ENCODE data around the gene PRKAR1B.
"Not testable (repeated sequence)": the region's sequence is repeated elsewhere in the genome, so short reads cannot be mapped to it uniquely, and the experiment has no call there.

PRKAR1B gene

DNA sequence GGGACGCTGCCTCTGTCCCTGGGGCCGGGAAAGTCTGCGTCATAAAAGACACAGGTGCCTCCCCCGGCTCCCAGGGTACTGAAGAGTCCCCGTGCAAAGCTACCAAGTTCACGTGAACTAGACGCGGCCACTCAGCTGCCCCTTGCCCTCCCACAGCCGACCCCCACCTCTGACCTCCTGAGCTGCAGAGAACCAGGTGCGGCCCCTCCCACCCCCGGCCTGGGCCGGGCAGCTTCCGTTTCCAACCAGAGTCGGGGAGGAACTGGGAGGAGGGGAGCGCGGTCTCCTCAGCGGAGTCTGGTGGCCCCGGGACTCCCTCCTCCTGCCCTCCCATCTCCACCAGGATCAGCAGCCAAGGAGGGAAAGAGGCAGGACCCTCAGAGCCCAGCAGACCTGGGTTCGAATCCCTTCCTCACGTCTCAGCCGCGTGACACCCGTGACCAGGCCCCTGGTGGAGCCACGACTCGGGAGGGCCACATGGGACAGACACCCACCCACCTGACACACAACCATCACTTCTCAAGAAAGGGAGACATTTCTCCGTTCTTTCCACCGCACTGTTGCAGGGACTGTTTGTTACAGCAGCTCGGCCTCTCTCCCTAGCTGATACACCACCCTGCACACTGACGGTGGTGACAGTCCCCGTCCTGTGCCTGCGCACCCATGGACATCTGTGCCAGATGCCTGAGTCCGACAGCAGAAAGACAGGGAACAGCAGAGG, 170.1 kb downstream of the PRKAR1B start:
- DNase-seq (ENCODE audit: low read depth in 2 of 2) = no peak

DNA sequence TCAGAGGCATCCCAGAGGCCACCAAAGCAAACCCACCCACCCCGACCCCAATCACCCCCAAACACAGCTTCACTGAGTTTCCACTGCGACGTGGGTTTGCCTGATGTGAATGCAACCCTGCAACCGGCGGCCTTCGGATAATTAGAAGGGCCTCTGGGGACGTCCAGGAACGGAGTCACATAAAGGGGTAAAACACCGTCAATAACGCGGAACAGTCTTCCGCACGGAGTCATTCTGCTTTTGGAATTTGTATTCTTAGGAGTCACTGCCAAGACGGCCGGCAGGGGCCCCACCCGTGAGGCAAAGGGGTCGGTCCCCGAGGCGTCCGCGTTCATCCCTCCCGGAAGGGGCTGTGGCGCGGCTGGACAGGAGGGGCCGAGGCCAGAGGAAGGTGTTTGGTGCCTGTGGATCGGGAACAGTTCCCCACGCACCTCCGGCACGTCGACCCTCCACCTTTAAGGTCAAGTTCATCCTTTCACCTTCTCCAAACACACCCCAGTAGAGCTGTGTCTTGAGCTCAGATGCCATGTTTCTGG, 170.7 kb downstream of the PRKAR1B start:
- DNase-seq (ENCODE audit: low read depth in 2 of 2) = no peak

DNA sequence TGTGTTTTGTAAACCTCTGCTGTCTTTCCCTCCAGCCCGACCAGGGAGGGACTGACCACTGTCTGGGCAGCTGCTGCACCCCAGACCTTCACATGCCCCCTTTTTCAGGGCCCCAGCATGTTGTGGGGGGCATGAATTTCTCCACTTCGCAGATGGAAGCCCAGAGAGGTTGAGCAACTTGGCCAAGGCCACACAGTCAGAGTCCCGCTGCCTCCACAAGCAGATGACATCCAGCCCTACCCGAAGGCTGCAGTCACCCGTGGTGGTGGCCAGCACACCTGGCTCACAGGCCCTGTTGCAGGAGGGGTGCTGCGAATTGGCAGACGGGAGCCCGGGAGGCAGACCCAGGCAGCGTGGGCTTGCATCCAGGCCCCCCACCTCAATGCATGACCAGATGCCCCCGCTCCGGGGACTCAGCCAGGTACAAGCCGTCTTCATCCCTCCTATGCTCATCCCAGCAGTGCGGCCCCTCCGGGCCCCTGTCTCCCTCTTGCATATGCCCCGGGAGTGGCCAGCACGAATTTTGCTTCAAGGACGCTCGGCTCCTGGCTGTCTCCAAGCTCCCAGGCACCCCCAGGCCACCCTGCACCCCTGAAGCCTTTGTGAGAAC, 171.4 kb downstream of the PRKAR1B start:
- DNase-seq (ENCODE audit: low read depth in 2 of 2) = no peak

DNA sequence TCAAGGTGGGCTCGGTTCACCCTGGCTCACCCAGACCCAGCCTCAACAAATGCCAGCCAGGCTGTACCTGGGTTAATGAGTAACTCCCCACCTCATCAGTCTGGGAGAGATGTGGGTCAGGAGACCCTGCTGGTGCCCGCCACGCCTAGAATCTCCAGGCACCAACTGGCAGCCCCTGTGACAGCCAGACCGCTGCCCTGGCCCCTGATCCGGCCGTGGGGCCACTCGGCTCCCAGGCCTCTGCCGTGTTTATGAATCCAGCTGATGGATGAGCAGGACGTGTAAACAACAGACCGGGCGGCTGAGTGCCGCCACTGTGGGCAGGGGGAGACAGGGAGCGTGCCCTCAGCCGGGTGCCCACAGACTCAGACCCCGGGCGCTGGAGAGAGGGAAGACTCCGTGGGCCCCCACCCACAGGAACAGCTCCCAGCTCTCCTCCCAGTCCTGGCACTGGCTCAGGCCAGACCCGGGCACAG, 173.4 kb downstream of the PRKAR1B start:
- no peak for DNase-seq (ENCODE audit: low read depth in 2 of 2)

DNA sequence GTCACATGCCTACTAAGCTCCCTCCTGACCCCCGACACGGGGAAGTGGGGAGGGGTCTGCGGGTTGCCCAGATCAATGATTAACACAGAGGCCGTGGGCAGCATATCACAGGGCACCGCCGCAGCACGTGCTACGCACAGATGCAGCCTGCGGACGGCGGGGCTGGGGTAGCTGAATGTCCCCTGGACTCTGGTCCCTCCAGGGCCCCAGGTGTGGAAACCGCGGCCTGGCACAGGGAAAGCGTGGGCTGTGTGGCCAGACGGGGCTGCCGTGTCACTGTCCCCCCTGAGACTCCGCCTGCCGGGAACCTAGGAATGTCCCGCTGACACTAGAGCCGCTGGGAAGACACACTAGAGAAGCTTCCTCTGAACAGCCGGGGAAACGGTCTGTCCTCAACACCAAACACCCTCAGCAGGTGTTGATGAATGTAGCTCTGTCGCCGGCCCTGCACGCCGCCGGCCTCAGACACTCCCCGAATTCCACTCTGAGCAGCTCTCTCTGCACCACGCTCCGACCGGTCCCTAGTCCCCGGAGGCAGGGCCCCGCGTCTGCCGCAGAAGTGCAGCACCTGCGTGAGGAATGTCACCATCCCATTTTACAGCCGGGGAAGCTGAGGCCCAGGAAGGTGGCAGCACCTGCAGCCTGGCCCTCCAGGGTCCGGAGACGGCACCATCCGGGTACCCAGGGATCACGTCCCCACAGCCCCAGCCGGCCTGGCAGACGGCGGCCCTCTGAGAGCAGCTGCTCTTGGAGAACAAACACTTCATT, 174.0 kb downstream of the PRKAR1B start:
- no peak for DNase-seq (ENCODE audit: low read depth in 2 of 2)

DNA sequence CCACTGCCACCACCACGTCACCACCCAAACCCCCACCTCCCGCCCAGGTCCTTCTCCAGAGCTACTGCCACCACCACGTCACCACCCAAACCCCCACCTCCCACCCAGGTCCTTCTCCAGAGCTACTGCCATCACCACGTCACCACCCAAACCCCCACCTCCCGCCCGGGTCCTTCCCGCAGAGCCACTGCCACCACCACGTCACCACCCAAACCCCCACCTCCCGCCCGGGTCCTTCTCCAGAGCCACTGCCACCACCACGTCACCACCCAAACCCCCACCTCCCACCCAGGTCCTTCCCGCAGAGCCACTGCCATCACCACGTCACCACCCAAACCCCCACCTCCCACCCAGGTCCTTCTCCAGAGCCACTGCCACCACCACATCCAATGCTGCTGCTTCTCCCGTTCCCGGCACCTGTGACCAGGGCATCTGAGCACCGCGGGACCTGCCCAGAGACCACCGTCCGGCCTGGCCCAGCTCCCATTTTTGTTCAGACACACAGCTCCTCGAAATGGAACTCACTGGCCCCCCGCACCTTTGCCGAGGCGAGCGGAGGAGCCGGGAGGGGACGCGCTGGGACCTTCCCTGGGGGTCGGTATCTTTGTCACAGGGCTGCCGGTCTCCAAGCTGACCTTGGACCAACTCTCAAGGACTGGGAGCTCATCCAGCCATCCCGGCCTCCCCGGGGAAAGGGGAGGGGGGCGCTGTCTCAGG, 174.8 kb downstream of the PRKAR1B start:
- DNase-seq (ENCODE audit: low read depth in 2 of 2) = not testable (repeated sequence)

DNA sequence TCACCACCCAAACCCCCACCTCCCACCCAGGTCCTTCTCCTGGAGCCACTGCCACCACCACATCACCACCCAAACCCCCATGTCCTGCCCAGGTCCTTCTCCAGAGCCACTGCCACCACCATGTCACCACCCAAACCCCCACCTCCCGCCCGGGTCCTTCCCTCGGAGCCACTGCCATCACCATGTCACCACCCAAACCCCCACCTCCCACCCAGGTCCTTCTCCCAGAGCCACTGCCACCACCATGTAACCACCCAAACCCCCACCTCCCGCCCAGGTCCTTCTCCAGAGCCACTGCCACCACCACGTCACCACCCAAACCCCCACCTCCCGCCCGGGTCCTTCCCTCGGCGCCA, 175.5 kb downstream of the PRKAR1B start:
- not testable (repeated sequence) for DNase-seq (ENCODE audit: low read depth in 2 of 2)

DNA sequence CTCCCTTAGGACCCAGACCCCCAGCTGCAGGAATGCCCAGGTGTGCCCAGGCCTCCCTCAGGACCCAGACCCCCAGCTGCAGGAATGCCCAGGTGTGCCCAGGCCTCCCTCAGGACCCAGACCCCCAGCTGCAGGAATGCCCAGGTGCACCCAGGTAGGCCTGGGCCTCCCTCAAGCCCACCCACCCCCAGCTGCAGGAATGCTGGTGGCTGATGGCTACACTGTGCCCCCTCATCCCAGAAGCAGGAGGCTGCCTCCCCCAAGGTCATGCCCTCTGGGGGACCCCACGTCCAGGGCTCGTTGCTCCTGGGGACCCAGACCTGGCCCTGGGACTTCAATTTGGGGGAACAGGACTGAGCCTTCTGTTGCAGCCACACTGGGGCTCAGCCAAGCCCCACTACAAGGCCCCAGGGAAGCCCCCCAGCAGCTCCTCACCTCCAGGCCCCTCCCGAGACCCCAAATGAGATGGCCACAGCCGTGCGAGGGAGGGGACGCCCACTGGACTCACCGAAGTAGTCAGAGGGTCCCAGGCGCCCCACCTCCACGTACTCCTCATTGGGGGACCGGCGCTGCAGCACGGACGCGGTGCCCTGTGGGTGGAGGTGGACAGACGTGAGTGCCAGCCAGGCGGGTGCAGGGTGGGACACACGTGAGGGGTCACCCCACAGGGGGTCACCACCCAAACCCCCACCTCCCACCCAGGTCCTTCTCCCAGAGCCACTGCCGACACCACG, 176.0 kb downstream of the PRKAR1B start:
- DNase-seq (ENCODE audit: low read depth in 2 of 2) = no peak

DNA sequence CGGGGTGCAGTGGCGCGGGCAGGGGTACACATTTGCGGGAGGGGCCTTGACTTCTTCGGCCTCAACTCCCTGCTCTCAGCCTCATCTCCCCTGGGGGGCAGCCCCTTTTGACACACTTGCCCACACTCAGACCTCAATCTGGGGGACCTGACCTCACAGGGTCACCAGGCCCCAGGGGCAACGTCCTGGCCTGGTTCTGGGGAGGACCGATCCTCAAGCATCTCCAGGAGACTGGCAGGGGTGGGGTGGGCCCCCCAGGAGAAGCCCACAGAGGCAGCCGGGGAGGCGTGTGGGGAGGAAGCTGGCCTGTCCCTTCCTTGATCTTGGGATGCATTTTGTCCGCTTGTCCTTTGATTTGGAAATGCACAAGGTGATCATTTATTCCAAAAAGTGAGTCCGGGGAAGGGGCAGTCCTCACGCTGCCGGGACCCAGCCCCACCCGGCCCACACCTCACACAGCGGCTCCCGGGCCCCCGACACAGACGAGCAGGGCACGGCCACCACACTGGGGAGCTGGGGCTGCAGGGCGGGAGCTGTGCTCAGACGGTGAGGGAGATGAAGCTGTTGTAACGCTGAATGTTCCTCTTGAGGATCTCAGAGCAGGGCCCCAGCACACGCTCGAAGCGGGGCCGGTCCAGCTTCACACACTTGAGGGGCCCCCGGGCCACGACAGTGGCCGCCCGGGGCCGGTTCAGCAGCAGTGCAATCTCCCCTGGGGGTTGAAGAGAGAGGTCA, 177.0 kb downstream of the PRKAR1B start:
- DNase-seq (ENCODE audit: low read depth in 2 of 2) = no peak

DNA sequence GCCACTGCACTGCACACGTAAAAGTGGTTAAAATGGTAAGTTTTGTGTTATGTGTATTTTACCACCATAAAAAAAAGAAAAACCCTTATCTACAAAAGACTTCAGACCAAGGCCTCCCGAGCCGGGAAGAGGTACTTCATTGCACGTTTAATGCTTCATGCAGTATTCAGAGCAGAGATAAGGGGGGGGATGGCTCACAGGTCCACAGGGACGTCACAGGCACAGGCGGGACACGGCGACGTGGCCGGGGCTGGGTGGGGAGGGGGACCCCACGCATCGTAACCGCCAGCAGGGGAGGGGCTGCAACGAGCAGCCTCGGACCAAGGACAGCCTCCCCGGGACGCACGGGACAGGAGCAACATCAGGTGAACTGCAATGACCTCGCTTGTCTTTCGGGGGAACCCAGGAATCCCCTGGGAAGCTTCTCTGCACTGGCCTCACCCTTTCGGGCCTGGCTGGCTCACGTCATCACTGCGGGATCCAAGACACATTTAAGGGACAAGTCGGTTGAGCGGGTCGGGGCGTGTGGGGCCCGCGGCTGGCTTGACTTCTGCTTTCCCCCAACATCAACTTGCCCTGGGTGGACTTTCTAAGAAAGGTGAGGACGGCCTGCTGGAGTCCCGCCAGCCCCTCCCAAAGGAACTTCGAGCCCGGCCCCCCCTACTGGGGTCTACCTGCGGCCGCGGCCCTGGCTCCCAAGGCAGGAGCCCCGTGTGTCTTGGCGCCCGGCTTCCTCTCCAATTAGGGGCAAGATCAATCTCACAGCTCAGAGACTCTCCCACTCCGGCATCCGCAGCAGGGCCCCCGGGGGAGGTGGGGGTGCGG, 177.8 kb downstream of the PRKAR1B start:
- DNase-seq (ENCODE audit: low read depth in 2 of 2) = no peak

DNA sequence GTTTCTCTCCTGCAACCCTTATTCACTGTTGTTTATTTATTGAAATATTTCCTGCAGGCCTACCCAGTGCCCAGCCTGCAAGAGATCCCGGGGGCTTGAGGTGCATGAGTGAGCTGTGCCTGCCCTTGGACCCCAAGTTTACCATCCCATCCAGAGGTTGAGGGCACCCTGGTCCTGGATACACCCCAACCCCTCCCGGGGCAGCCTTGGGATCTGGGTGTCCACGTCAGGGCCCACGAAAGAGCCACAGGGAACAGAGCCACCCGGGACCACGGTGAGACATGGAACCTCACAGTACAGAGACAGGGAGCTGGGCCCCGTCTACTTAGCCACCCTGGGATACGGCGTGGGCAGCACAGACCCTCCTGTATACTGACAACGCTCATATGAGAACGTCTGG, 178.7 kb downstream of the PRKAR1B start:
- DNase-seq (ENCODE audit: low read depth in 2 of 2) = no peak

DNA sequence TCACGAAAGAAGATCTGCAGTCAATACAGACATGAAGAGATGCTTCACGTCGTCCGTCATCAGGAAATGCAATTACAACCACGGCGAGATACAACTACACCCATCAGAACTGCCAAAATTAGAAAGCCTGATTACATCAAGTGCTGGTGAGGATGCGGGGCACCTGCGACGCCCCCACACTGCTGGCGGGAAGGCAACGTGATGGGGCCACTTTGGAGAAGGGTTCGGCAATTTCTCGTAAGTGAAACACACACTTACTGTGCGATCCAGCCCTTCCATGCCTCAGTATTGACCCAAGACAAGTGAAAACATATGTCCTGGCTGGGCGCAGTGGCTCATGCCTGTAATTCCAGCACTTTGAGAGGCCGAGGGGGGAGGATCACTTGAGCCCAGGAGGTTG, 181.6 kb downstream of the PRKAR1B start:
- no peak for DNase-seq (ENCODE audit: low read depth in 2 of 2)

DNA sequence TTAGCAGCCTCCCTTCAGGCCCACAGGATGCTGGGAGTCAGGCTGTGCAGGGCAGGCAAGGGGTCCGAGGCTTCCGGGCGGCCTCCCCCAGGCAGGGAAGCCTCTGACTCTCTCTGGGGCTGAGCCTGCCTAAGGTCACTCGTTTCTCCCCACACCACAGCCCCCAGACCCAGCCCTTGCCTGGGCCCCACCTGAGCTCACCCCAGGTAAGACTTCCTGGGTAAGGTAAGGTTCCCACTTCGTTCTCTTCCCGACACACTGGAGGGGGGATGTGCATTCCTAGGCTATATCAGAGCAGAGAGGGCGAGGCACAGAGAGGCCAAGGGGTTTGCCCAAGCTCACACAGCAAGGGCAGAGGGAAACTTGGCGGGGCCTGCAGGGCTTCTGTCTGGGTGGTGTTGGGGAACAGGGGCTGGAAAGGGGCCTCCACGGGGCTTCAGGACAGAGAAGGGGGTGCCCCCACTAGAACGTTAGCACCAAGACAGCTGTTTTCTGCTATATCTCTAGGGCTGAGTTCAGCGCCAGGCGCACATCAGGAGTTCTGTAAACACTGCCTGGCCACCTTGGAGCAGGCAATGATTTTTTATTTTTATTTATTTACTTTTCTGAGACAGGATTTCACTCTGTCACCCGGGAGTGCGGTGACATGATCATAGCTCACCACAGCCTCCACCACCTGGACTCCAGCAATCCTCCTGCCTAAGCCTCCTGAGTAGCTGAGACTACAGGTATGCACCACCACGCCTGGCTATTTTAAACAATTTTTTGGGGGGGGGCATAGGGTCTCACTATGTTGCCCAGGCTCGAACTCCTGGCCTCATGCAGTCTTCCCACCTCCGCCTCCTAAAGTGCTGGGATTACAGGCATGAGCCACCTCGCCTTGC, 182.5 kb downstream of the PRKAR1B start:
- DNase-seq (ENCODE audit: low read depth in 2 of 2) = no peak

DNA sequence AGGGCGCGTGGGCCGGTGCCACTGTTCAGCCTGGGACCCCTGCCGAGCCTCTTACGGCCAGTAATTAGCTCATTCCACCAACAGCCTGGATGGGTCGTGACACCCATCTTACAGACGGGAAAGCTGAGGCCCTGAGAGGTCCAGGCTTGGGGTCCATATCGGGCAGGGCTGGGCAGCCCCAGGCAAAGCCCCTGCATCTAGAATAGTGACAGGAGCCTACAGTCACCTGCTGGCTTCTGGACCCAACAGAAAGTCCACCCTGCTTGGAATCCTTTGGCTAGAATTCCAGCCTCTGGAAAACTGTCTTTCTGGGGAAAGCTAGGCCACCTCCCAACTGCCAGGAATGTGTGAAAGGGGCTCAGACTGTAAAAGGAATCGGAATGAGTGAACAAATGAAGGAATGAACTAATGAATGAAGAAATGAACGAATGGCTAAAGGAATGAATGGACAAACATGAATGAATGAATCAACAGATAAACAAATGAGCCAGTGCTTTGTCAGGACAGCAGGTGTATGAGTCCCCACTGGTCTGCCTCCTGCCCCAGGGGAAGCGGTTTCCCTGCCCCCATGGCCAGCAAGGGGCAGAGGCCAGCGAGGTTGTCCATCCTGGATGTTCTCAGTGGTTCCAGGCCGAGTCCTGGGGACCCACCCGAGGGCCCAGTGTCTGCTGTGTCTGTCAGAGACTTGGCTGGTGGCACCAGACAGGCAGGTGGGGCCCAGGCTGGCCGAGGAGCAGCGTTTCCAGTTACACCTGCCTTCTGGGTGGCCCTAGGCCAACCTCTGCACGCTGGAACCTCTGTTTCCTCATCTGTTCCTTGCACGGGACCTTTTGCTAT, 183.4 kb downstream of the PRKAR1B start:
- no peak for DNase-seq (ENCODE audit: low read depth in 2 of 2)

DNA sequence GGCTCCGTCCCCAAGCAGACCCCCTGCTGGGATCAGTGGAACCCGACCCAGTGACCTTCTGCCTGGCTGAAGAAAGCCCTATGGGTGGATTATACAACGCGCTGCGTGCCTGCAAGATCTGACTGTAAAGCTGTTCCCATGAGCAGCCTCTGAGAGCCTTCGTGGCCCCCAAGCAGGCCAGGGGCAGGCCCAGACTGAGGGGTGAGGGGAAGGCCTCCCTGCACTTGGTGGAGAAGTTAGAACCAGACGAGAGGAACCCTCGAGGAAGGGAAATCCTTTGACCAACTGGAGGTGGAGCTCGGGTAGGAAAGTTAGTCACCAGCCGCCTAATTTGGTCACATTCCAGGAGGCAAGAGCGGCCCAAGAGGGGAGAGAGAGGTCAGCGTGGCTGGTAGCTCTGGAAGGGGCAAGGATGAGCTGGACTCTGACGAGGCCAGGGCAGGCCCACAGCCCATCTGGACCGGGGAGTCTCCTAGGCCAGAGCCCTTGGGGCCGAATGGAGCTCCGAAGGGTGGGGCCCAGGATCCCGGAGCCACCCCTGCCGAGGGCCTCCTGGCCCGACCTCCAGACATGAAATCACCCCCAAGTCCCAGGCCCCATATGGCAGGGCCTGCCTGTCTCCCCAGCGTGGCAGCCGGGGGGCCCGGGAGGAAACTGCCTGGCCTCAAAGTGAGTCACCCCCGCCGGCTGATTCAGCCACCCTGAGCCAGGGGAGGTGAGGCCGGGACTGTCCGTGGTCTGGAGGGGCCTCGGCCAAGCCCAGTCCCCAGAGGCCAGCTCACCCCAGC, 184.2 kb downstream of the PRKAR1B start:
- DNase-seq (ENCODE audit: low read depth in 2 of 2) = no peak

DNA sequence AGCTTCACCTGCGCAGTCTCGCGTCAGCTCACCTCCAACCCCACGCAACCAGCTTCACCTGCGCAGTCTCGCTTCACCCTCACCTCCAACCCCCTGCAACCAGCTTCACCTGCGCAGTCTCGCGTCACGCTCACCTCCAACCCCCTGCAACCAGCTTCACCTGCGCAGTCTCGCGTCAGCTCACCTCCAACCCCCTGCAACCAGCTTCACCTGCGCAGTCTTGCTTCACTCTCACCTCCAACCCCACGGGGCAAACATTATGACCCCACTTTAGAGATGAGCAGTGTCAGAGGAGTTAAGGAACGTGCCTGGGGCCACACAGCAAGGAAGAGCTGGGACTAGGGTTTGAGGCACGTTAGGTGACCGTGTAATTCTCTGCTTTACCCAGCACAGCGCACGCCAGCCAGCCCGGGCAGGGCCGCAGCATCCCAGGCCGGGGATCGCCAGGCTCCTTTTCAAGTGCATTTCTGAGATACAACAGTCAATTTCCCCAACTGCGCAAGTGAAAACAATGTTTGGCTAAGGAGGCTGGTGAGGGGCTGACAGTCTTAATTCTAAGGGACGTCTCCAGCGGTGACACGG, 184.9 kb downstream of the PRKAR1B start:
- no peak for DNase-seq (ENCODE audit: low read depth in 2 of 2)

DNA sequence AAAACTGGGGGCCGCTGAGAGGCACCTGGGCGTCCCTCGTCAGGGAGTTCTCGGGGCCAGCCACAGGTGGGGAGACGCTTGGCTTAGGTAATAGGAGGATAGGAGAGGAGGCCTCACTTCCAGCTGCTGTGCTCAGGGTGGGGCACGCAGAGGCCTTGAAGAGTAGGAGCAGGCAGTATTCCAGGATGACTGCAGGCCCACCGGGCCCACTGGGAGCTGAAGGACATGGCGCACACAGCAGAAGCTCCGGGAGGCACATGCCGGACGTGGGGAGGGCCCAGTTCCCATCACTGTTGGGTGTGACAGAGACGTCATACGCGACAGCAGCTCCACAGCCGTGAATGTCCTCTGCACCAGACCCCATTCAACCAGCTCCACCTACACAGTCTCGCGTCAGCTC, 185.4 kb downstream of the PRKAR1B start:
- DNase-seq (ENCODE audit: low read depth in 2 of 2) = no peak

Data from stimulated activated CD4-positive, alpha-beta T cell treated with anti-CD3 and anti-CD28 coated beads, Interleukin-15, amount 100 ng/mL, for 48 hours (primary cell).